Measurements from ENCODE around the gene BRD1.
"Not testable (repeated sequence)": the region's sequence is repeated elsewhere in the genome, so short reads cannot be mapped to it uniquely, and the experiment has no call there.

BRD1 gene

GRCh38 chr22:49771266-49772065, 56.2 kb downstream of the BRD1 start:
- DNase-seq (ENCODE audit: extremely low spot score, insufficient read length, low read depth): no peak
- no peak for FAIRE-seq

GRCh38 chr22:49770547-49771265, 57.0 kb downstream of the BRD1 start:
- no peak for DNase-seq (ENCODE audit: extremely low spot score, insufficient read length, low read depth)
- FAIRE-seq: no peak

- FAIRE-seq (no peak), DNase-seq (ENCODE audit: extremely low spot score, insufficient read length, low read depth) (no peak)
These were observed 57.8 kb downstream of the BRD1 start for GRCh38 chr22:49769691-49770546.

- DNase-seq (ENCODE audit: extremely low spot score, insufficient read length, low read depth): no peak
- FAIRE-seq: no peak
These were observed 58.6 kb downstream of the BRD1 start for GRCh38 chr22:49768951-49769690.

GRCh38 chr22:49768077-49768910, 59.4 kb downstream of the BRD1 start:
- FAIRE-seq (no peak), DNase-seq (ENCODE audit: extremely low spot score, insufficient read length, low read depth) (no peak)

GRCh38 chr22:49767355-49768062, 60.2 kb downstream of the BRD1 start:
- peak; percentile 81 for FAIRE-seq
- no peak for DNase-seq (ENCODE audit: extremely low spot score, insufficient read length, low read depth)

GRCh38 chr22:49765951-49766350, 61.7 kb downstream of the BRD1 start:
- DNase-seq (ENCODE audit: extremely low spot score, insufficient read length, low read depth): no peak
- no peak for FAIRE-seq

- FAIRE-seq (no peak), DNase-seq (ENCODE audit: extremely low spot score, insufficient read length, low read depth) (no peak)
These were observed 62.4 kb downstream of the BRD1 start for GRCh38 chr22:49765091-49765771.

- FAIRE-seq: no peak
- DNase-seq (ENCODE audit: extremely low spot score, insufficient read length, low read depth): no peak
These were observed 63.5 kb downstream of the BRD1 start for GRCh38 chr22:49764127-49764581.

GRCh38 chr22:49763696-49764095, 64.0 kb downstream of the BRD1 start:
- FAIRE-seq: no peak
- no peak for DNase-seq (ENCODE audit: extremely low spot score, insufficient read length, low read depth)

GRCh38 chr22:49763138-49763537, 64.5 kb downstream of the BRD1 start:
- no peak for FAIRE-seq
- no peak for DNase-seq (ENCODE audit: extremely low spot score, insufficient read length, low read depth)

GRCh38 chr22:49762571-49762970, 65.1 kb downstream of the BRD1 start:
- DNase-seq (ENCODE audit: extremely low spot score, insufficient read length, low read depth): not testable (repeated sequence)

GRCh38 chr22:49761836-49762235, 65.8 kb downstream of the BRD1 start:
- FAIRE-seq (peak; percentile 29), DNase-seq (ENCODE audit: extremely low spot score, insufficient read length, low read depth) (no peak)

More at GRCh38 chr22:49762571-49762970, 65.1 kb downstream of the BRD1 start:
- FAIRE-seq: peak; percentile 70

- FAIRE-seq: peak; percentile 97
- peak; percentile 29 for DNase-seq (ENCODE audit: extremely low spot score, insufficient read length, low read depth)
These were observed 66.8 kb downstream of the BRD1 start for GRCh38 chr22:49760630-49761571.

GRCh38 chr22:49760280-49760629, 67.4 kb downstream of the BRD1 start:
- DNase-seq (ENCODE audit: extremely low spot score, insufficient read length, low read depth) (no peak), FAIRE-seq (no peak)

- FAIRE-seq (no peak), DNase-seq (ENCODE audit: extremely low spot score, insufficient read length, low read depth) (no peak)
These were observed 71.0 kb downstream of the BRD1 start for GRCh38 chr22:49756676-49757075.

- FAIRE-seq: no peak
- no peak for DNase-seq (ENCODE audit: extremely low spot score, insufficient read length, low read depth)
These were observed 71.5 kb downstream of the BRD1 start for GRCh38 chr22:49756201-49756600.
